Measurements from ENCODE around the gene JARID2. TPM values are rescaled to one million over a fixed set of nuclear protein-coding genes. Genes with fewer than 3 reads are reported as not detected.

The JARID2 gene
- total and polyA plus RNA-seq, 9 of the 15 experiments (the other 6 are each of a cell fraction or from before 2014, with no cell fraction given) = 5.0 to 29.0 (median 15.6) TPM

- TF ChIP-seq RBM34 (IDR thresholded peaks at IDR 0.05; ENCODE audit: borderline replicate concordance, insufficient read depth, low read length) (no peak), EGR1 (conservative IDR thresholded peaks at IDR 0.05) (peak; percentile 79), ZNF707 (CRISPR knock-in tag; conservative IDR thresholded peaks at IDR 0.05) (no peak), ILK (tag; IDR thresholded peaks at IDR 0.05; ENCODE audit: borderline replicate concordance, low read depth) (no peak), ZNF398 (CRISPR knock-in tag; IDR thresholded peaks at IDR 0.05) (no peak), NFE2 (IDR thresholded peaks at IDR 0.05; ENCODE audit: low read depth) (0 out of 2 replicates have a peak, but pooled peaks have one; percentile 43), ZC3H8 (IDR thresholded peaks at IDR 0.05) (no peak), PHF8 (IDR thresholded peaks at IDR 0.05; ENCODE audit: borderline replicate concordance, low read length) (no peak), TEAD2 (tag; IDR thresholded peaks at IDR 0.05) (no peak), IRF9 (tag; IDR thresholded peaks at IDR 0.05) (peak; percentile 92), KDM5B (IDR thresholded peaks at IDR 0.05; ENCODE audit: insufficient replicate concordance, low read depth, low read length) (no peak), CREB3 (tag; conservative IDR thresholded peaks at IDR 0.05; ENCODE audit: low read depth) (no peak), BHLHE40 (IDR thresholded peaks at IDR 0.05; ENCODE audit: low read length) (peak; percentile 59; the same call in 1 of the 2 replicates), CHAMP1 (IDR thresholded peaks at IDR 0.05) (no peak), DEAF1 (CRISPR knock-in tag; IDR thresholded peaks at IDR 0.05) (peak; percentile 39; the same call in 1 of the 2 replicates), GTF2B (IDR thresholded peaks at IDR 0.05; ENCODE audit: extremely low read depth, insufficient read length) (no peak)
These were observed 53.7 kb downstream of the JARID2 start (continued) for GRCh38 chr6:15299430-15300131.

Data from K562 (cell line).